Effector memory CD4-positive, alpha-beta T cell (primary cell): ENCODE data around the gene PCK2.
A peak's percentile ranks its signal among the peaks of the same experiment; 100 is the strongest.

Experiments
- DNase-seq, 3 donors: peaks; one replicate each; pipeline ENCODE4 v3.0.0-alpha.2; 2020
- H3K27ac ChIP-seq: 2 replicates; pipeline ENCODE4 v1.7.0; 2013; ENCODE audit warnings: mild to moderate bottlenecking, low read length, moderate library complexity; ENCODE audit not compliant: insufficient read depth, poor library complexity, severe bottlenecking
- H3K27me3 ChIP-seq: replicated peaks from 2 replicates; pipeline ENCODE4 v1.7.0; 2013; ENCODE audit warnings: mild to moderate bottlenecking, low read length; ENCODE audit not compliant: insufficient read depth, control insufficient read depth, poor library complexity, severe bottlenecking
- H3K36me3 ChIP-seq: 2 replicates; pipeline ENCODE4 v1.7.0; 2013; ENCODE audit warnings: mild to moderate bottlenecking, low read length, moderate library complexity; ENCODE audit not compliant: control insufficient read depth, insufficient read depth
- H3K4me1 ChIP-seq: 2 replicates; pipeline ENCODE4 v1.7.0; 2013; ENCODE audit warnings: low read length, mild to moderate bottlenecking; ENCODE audit not compliant: control insufficient read depth, insufficient read depth, poor library complexity, severe bottlenecking
- H3K4me3 ChIP-seq: 2 replicates; pipeline ENCODE4 v1.7.0; 2013; ENCODE audit warnings: low read length, low read depth, mild to moderate bottlenecking; ENCODE audit not compliant: insufficient read depth, poor library complexity, severe bottlenecking
- H3K9me3 ChIP-seq: 2 replicates; pipeline ENCODE4 v1.7.0; 2013; ENCODE audit warnings: mild to moderate bottlenecking, low read length, moderate library complexity; ENCODE audit not compliant: control insufficient read depth

Gene PCK2

GRCh38 chr14:24083462-24083861 is 10.6 kb upstream of the PCK2 start:
- no peak for DNase-seq
- no peak overlapping the region for H3K27ac ChIP-seq
- no peaks in the 10 kb centered on the region for H3K36me3 ChIP-seq
- H3K9me3 ChIP-seq = no peaks in the 10 kb centered on the region
- no peaks in the 10 kb centered on the region for H3K27me3 ChIP-seq
- no peak overlapping the region for H3K4me3 ChIP-seq
- H3K4me1 ChIP-seq = peaks cover 12% of the 10 kb centered on the region

- no peak overlapping the region for H3K27ac ChIP-seq
- peaks cover 12% of the 10 kb centered on the region for H3K4me1 ChIP-seq
- H3K27me3 ChIP-seq = no peaks in the 10 kb centered on the region
- no peaks in the 10 kb centered on the region for H3K9me3 ChIP-seq
- no peak overlapping the region for H3K4me3 ChIP-seq
- DNase-seq = no peak
- no peaks in the 10 kb centered on the region for H3K36me3 ChIP-seq
Observed at GRCh38 chr14:24084440-24084839, 9.7 kb upstream of the PCK2 start.

- Histone ChIP-seq H3K9me3 (no peaks in the 10 kb centered on the region), H3K4me3 (no peak overlapping the region), H3K36me3 (no peaks in the 10 kb centered on the region), H3K4me1 (peaks cover 12% of the 10 kb centered on the region), H3K27ac (no peak overlapping the region), H3K27me3 (no peaks in the 10 kb centered on the region)
- no peak for DNase-seq
Observed at GRCh38 chr14:24085215-24085614, 8.9 kb upstream of the PCK2 start.

- no peaks in the 10 kb centered on the region for H3K27me3 ChIP-seq
- H3K27ac ChIP-seq = no peak overlapping the region
- no peaks in the 10 kb centered on the region for H3K9me3 ChIP-seq
- no peak for DNase-seq
- no peak overlapping the region for H3K4me3 ChIP-seq
- H3K36me3 ChIP-seq = no peaks in the 10 kb centered on the region
- H3K4me1 ChIP-seq = peaks cover 4% of the 10 kb centered on the region
Observed at GRCh38 chr14:24086193-24086955, 7.7 kb upstream of the PCK2 start.

GRCh38 chr14:24087004-24087403 is 7.1 kb upstream of the PCK2 start:
- no peak for DNase-seq
- no peaks in the 10 kb centered on the region for H3K36me3 ChIP-seq
- no peaks in the 10 kb centered on the region for H3K27me3 ChIP-seq
- H3K4me1 ChIP-seq = no peaks in the 10 kb centered on the region
- no peak overlapping the region for H3K27ac ChIP-seq
- no peaks in the 10 kb centered on the region for H3K9me3 ChIP-seq
- H3K4me3 ChIP-seq = no peak overlapping the region

- Histone ChIP-seq H3K27me3 (no peaks in the 10 kb centered on the region), H3K36me3 (no peaks in the 10 kb centered on the region), H3K4me1 (no peaks in the 10 kb centered on the region), H3K4me3 (no peak overlapping the region), H3K27ac (no peak overlapping the region), H3K9me3 (no peaks in the 10 kb centered on the region)
- DNase-seq = no peak
Observed at GRCh38 chr14:24088095-24088494, 6.0 kb upstream of the PCK2 start.

GRCh38 chr14:24089890-24090289 is 4.2 kb upstream of the PCK2 start:
- Histone ChIP-seq H3K4me3 (no peak overlapping the region), H3K9me3 (no peaks in the 10 kb centered on the region), H3K27ac (no peak overlapping the region), H3K27me3 (no peaks in the 10 kb centered on the region), H3K4me1 (no peaks in the 10 kb centered on the region), H3K36me3 (no peaks in the 10 kb centered on the region)
- no peak for DNase-seq

- Histone ChIP-seq H3K9me3 (no peaks in the 10 kb centered on the region), H3K27me3 (no peaks in the 10 kb centered on the region), H3K27ac (no peak overlapping the region), H3K4me3 (no peak overlapping the region), H3K4me1 (no peaks in the 10 kb centered on the region), H3K36me3 (no peaks in the 10 kb centered on the region)
- no peak for DNase-seq
Observed at GRCh38 chr14:24092110-24092504, 2.0 kb upstream of the PCK2 start.

GRCh38 chr14:24092505-24093206 is 1.5 kb upstream of the PCK2 start:
- Histone ChIP-seq H3K36me3 (no peaks in the 10 kb centered on the region), H3K27me3 (no peaks in the 10 kb centered on the region), H3K4me3 (no peak overlapping the region), H3K9me3 (no peaks in the 10 kb centered on the region), H3K27ac (no peak overlapping the region), H3K4me1 (no peaks in the 10 kb centered on the region)
- DNase-seq = no peak

GRCh38 chr14:24093207-24093900 is 757 bp upstream of the PCK2 start:
- H3K9me3 ChIP-seq = no peaks in the 10 kb centered on the region
- no peak for DNase-seq
- peak overlapping the region; percentile 90 for H3K4me3 ChIP-seq
- peaks cover 3% of the 10 kb centered on the region for H3K36me3 ChIP-seq
- H3K27me3 ChIP-seq = no peaks in the 10 kb centered on the region
- H3K4me1 ChIP-seq = no peaks in the 10 kb centered on the region
- peak overlapping the region; percentile 84 for H3K27ac ChIP-seq
